IMR-90 (cell line): ENCODE measurements around the gene MAZ. TPM values are rescaled to one million over a fixed set of nuclear protein-coding genes. Genes with fewer than 3 reads are reported as not detected.

Experiments
- ATAC-seq: fragments of 200-7000 bp; cut with Tn5 transposase; 2 replicates; pipeline ENCODE4 v1.9.1; 2020; ENCODE audit warnings: low read depth, mild to moderate bottlenecking, moderate library complexity
- BruUV-seq: library from RNA; stranded (reverse); fragments of 400-500 nt; replicated peaks from 2 replicates; lab custom pipeline; 2021; lab: Mats Ljungman, UMichigan
- CTCF ChIA-PET: fragments of 300-600 bp; formaldehyde crosslinking; extraction: SDS; loops from one replicate; lab custom pipeline; 2021; ENCODE audit warnings: antibody characterized with exemption; lab: Yijun Ruan, JAX
- POLR2A ChIA-PET: fragments of 300-600 bp; sonication (Branson Sonifier 250); formaldehyde crosslinking; loops from one replicate; lab custom pipeline; 2022; ENCODE audit warnings: antibody characterized with exemption; ENCODE audit not compliant: unreplicated experiment; lab: Charles Lee
- DNase-seq: peaks from one replicate; pipeline ENCODE4 v3.0.0; 2013
- H2AFZ ChIP-seq: replicated peaks from 2 replicates; pipeline ENCODE3; 2013; ENCODE audit warnings: low read length, mild to moderate bottlenecking; ENCODE audit not compliant: poor library complexity
- H2AK5ac ChIP-seq: 2 replicates; pipeline ENCODE4 v1.6.1; 2013; ENCODE audit warnings: low read depth, low read length, inconsistent platforms
- H2AK9ac ChIP-seq: replicated peaks from 2 replicates; pipeline ENCODE3; 2013; ENCODE audit warnings: mild to moderate bottlenecking, low read depth, low read length, moderate library complexity; ENCODE audit not compliant: poor library complexity
- H2BK120ac ChIP-seq: 2 replicates; pipeline ENCODE4 v1.6.1; 2013; ENCODE audit warnings: low read depth, low read length, inconsistent platforms
- H2BK15ac ChIP-seq: 3 replicates; pipeline ENCODE4 v1.6.1; 2013; ENCODE audit warnings: low read depth, low read length, inconsistent platforms
- H2BK20ac ChIP-seq: 2 replicates; pipeline ENCODE4 v1.6.1; 2013; ENCODE audit warnings: low read depth, mild to moderate bottlenecking, inconsistent platforms, low read length, moderate library complexity
- H2BK5ac ChIP-seq: 2 replicates; pipeline ENCODE4 v1.6.1; 2013; ENCODE audit warnings: mild to moderate bottlenecking, low read depth, low read length, inconsistent platforms; ENCODE audit not compliant: poor library complexity, severe bottlenecking
- H3K14ac ChIP-seq: replicated peaks from 2 replicates; pipeline ENCODE4 v1.6.1; 2013; ENCODE audit warnings: low read depth, low read length, inconsistent platforms
- H3K18ac ChIP-seq: 2 replicates; pipeline ENCODE4 v1.6.1; 2013; ENCODE audit warnings: low read depth, low read length, control low read depth
- H3K23ac ChIP-seq: 2 replicates; pipeline ENCODE4 v1.6.1; 2013; ENCODE audit warnings: low read depth, low read length, inconsistent platforms
- H3K27ac ChIP-seq: 2 replicates; pipeline ENCODE4 v1.5.1; 2013; ENCODE audit warnings: mild to moderate bottlenecking, control low read depth, low read length; ENCODE audit not compliant: insufficient read depth
- H3K27me3 ChIP-seq: 2 replicates; pipeline ENCODE4 v1.6.1; 2013; ENCODE audit warnings: low read length; ENCODE audit not compliant: control insufficient read depth, insufficient read depth
- H3K36me3 ChIP-seq: 2 replicates; pipeline ENCODE4 v1.6.1; 2013; ENCODE audit warnings: low read length, mixed read lengths; ENCODE audit not compliant: control insufficient read depth, insufficient read depth
- H3K4ac ChIP-seq: 2 replicates; pipeline ENCODE4 v1.6.1; 2013; ENCODE audit warnings: low read depth, low read length, inconsistent platforms
- H3K4me1 ChIP-seq: 2 replicates; pipeline ENCODE4 v1.6.1; 2013; ENCODE audit warnings: low read length, mixed read lengths; ENCODE audit not compliant: control insufficient read depth, insufficient read depth
- H3K4me2 ChIP-seq: 2 replicates; pipeline ENCODE4 v1.6.1; 2013; ENCODE audit warnings: low read depth, mild to moderate bottlenecking, control low read depth, low read length, moderate library complexity
- H3K4me3 ChIP-seq: 2 replicates; pipeline ENCODE4 v1.5.1; 2013; ENCODE audit warnings: low read depth, mild to moderate bottlenecking, control low read depth, low read length, moderate library complexity; ENCODE audit not compliant: insufficient read depth
- H3K56ac ChIP-seq: 2 replicates; pipeline ENCODE4 v1.6.1; 2013; ENCODE audit warnings: low read length, inconsistent platforms; ENCODE audit not compliant: insufficient read depth; ENCODE audit errors: extremely low read depth
- H3K79me1 ChIP-seq, 2 experiments: 2 replicates each; pipeline ENCODE4 v1.6.1; 2013; ENCODE audit warnings: low read length in 2 of 2, inconsistent platforms in 1 of 2, low read depth in 1 of 2
- H3K9ac ChIP-seq: 2 replicates; pipeline ENCODE4 v1.6.1; 2013; ENCODE audit warnings: low read depth, low read length, control low read depth
- H3K9me1 ChIP-seq: 2 replicates; pipeline ENCODE4 v1.6.1; 2013; ENCODE audit warnings: low read length, inconsistent platforms; ENCODE audit not compliant: insufficient read depth
- H3K9me3 ChIP-seq: 2 replicates; pipeline ENCODE4 v1.6.1; 2013; ENCODE audit warnings: low read length; ENCODE audit not compliant: control insufficient read depth, insufficient read depth
- H4K20me1 ChIP-seq: 2 replicates; pipeline ENCODE4 v1.6.1; 2013; ENCODE audit warnings: low read length, inconsistent platforms; ENCODE audit not compliant: insufficient read depth
- H4K5ac ChIP-seq: 2 replicates; pipeline ENCODE4 v1.6.1; 2013; ENCODE audit warnings: mild to moderate bottlenecking, low read depth, low read length, control low read depth
- H4K8ac ChIP-seq, 2 experiments: 2 replicates each; pipeline ENCODE4 v1.6.1; 2013; ENCODE audit warnings: low read depth in 2 of 2, low read length in 2 of 2, control low read depth in 1 of 2, inconsistent platforms in 1 of 2
- H4K91ac ChIP-seq: 2 replicates; pipeline ENCODE4 v1.6.1; 2013; ENCODE audit warnings: low read depth, low read length, inconsistent platforms; ENCODE audit not compliant: insufficient read depth
- MAFK ChIP-seq: IDR thresholded peaks from 2 replicates; pipeline ENCODE4 v1.6.1; 2012; ENCODE audit warnings: low read depth, low read length, improper control_type of control experiment
- MAZ ChIP-seq: IDR thresholded peaks from 2 replicates; pipeline ENCODE4 v1.6.1; 2012; ENCODE audit warnings: low read depth, mild to moderate bottlenecking, low read length, improper control_type of control experiment, moderate library complexity, borderline replicate concordance
- MXI1 ChIP-seq: IDR thresholded peaks from 2 replicates; pipeline ENCODE4 v1.6.1; 2012; ENCODE audit warnings: low read depth, mild to moderate bottlenecking, low read length, moderate library complexity, borderline replicate concordance
- POLR2A ChIP-seq: IDR thresholded peaks from 2 replicates; pipeline ENCODE4 v1.6.1; 2012; ENCODE audit warnings: mild to moderate bottlenecking, low read depth, low read length
- RCOR1 ChIP-seq: IDR thresholded peaks from 2 replicates; pipeline ENCODE4 v1.6.1; 2012; ENCODE audit warnings: mild to moderate bottlenecking, low read length, improper control_type of control experiment; ENCODE audit not compliant: insufficient replicate concordance
- SMC3 ChIP-seq: fragments of 150-350 bp; IDR thresholded peaks from 2 replicates; pipeline ENCODE4 v1.6.1; 2016; ENCODE audit warnings: low read depth, mild to moderate bottlenecking, antibody characterized with exemption, low read length, moderate library complexity
- USF2 ChIP-seq: fragments of 150-350 bp; IDR thresholded peaks from 2 replicates; pipeline ENCODE4 v1.6.1; 2017; ENCODE audit warnings: mild to moderate bottlenecking, antibody characterized with exemption, low read length, low read depth
- WGBS, 2 experiments: methylation state at CpG; one replicate each; pipeline versions ENCODE4 v1.1.5 to v1.1.7; 2013; ENCODE audit warnings: missing lambda C conversion rate in 2 of 2; ENCODE audit not compliant: insufficient read length in 1 of 2; ENCODE audit errors: extremely low coverage in 2 of 2; 5-methylcytosine and 5-hydroxymethylcytosine counted together
- dilution Hi-C: fragments of 300-500 bp; cut with HindIII; formaldehyde crosslinking; loops from one replicate; pipeline ENCODE4 v1.14.3; 2018; ENCODE audit warnings: low sequenced_read_pairs; ENCODE audit not compliant: unreplicated experiment
- in situ Hi-C: fragments of 300-500 bp; cut with MboI; formaldehyde crosslinking; loops from 3 replicates; pipeline ENCODE4 v1.14.3; 2019; ENCODE audit warnings: low sequenced_read_pairs, inconsistent platforms, mixed read lengths
- intact Hi-C: fragments of 100-400 bp; cut with micrococcal nuclease; formaldehyde crosslinking; loops from 2 replicates; pipeline ENCODE4 v1.10.0; 2022
- polyA plus RNA-seq, 3 experiments: library from polyadenylated mRNA; depleted of rRNA; stranded (reverse); fragments of >200 nt; gene quantifications; 2 replicates each; pipeline ENCODE4 v1.2.3, GENCODE V29; 2012; ENCODE audit warnings: low replicate concordance in 1 of 3
- total RNA-seq: library from RNA; depleted of rRNA; stranded (reverse); fragments of >200 nt; gene quantifications from 2 replicates; pipeline ENCODE4 v1.2.3, GENCODE V29; 2012

The MAZ gene
- total and polyA plus RNA-seq, 2 of the 4 experiments (the other 2 are of a cell fraction): 113 to 138 TPM

DNA sequence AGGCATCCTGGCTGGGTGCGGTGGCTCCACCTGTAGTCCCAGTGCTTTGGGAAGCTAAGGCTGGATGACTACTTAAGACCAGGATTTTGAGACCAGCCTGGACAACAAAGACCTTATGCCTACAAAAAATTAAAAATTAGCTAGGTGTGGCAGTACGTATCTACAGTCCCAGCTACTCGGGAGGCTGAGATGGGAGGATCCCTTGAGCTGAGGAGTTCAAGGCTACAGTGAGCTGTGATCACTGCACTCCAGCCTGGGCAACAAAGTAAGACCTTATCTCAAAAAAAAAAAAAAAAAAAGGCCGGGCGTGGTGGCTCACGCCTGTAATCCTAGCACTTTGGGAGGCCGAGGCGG, 20.0 kb downstream of the MAZ start (continued):
- TF ChIP-seq SMC3 (no peak), POLR2A (no peak), RCOR1 (no peak), MAZ (no peak), MXI1 (no peak)

DNA sequence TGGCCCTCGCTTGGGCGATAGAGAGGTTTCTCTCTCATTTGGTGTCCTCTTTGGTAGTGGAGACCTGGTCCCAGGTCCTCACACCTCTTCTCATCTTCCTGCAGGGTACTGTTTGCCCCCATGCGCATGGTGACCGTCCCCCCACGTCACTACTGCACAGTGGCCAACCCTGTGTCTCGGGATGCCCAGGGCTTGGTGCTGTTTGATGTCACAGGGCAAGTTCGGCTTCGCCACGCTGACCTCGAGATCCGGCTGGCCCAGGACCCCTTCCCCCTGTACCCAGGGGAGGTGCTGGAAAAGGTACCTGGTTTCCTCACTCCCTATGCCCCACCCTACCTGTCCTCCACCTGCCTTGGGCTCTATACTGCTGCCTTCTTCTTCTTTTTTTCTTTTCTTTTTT, 24.4 kb downstream of the MAZ start:
- peaks cover 39% of the 10 kb centered on the region for H3K36me3 ChIP-seq
- H3K9me3 ChIP-seq: no peaks in the 10 kb centered on the region
- WGBS, 2 experiments: 85% methylated on average over 2 of the region's 11 CpGs; no CpG with 5 or more reads in 1 of the 2 experiments
- no peak for DNase-seq
- no peak overlapping the region for H3K4me2 ChIP-seq
- H2BK15ac ChIP-seq: no peak overlapping the region
- no peak overlapping the region for H3K9ac ChIP-seq
- H3K27me3 ChIP-seq: no peaks in the 10 kb centered on the region
- H2BK20ac ChIP-seq: no peak overlapping the region
- H2AK5ac ChIP-seq: no peak overlapping the region
- H3K14ac ChIP-seq: no peak overlapping the region
- in situ Hi-C loops (no loop called here), intact Hi-C loops (no loop called here), dilution Hi-C loops (no loop called here)
- peaks cover 14% of the 10 kb centered on the region for H3K4me1 ChIP-seq
- peaks cover 23% of the 10 kb centered on the region for H3K9me1 ChIP-seq
- BruUV-seq: no TSS peak
- H2AFZ ChIP-seq: no peak overlapping the region
- H3K23ac ChIP-seq: no peak overlapping the region
- H3K27ac ChIP-seq: no peak overlapping the region
- ATAC-seq: no peak
- H4K91ac ChIP-seq: no peak overlapping the region
- no peak overlapping the region for H2BK5ac ChIP-seq
- H3K4me3 ChIP-seq: no peak overlapping the region
- H2AK9ac ChIP-seq: no peak overlapping the region
- peaks cover 23% of the 10 kb centered on the region; the same call in 1 of the 2 replicates for H4K20me1 ChIP-seq
- peaks cover 38 to 80% of the 10 kb centered on the region in 2 experiments for H3K79me1 ChIP-seq
- no peak overlapping the region for H3K18ac ChIP-seq
- no peak overlapping the region for H4K5ac ChIP-seq
- no peak overlapping the region for H2BK120ac ChIP-seq
- no peak overlapping the region for H3K4ac ChIP-seq
- no peak overlapping the region for H4K8ac ChIP-seq
- ChIA-PET CTCF (no interaction called here), POLR2A (no interaction called here)
- no peak overlapping the region for H3K56ac ChIP-seq
- TF ChIP-seq USF2 (no peak), RCOR1 (no peak), MAFK (no peak), SMC3 (no peak)
